HepG2 (cell line): ENCODE measurements around the gene TNXB. TPM values are rescaled to one million over a fixed set of nuclear protein-coding genes. Genes with fewer than 3 reads are reported as not detected.

ENCODE experiments used
- DBP ChIP-seq: sonication (generic); formaldehyde crosslinking; IDR thresholded peaks from 2 replicates; pipeline ENCODE4 v1.4.0; 2020; ENCODE audit warnings: missing genetic modification reagents; ENCODE audit errors: not compliant biosample characterization
- GRHL1 ChIP-seq: sonication (generic); formaldehyde crosslinking; conservative IDR thresholded peaks from 2 replicates; pipeline ENCODE4 v1.8.0; 2022; ENCODE audit warnings: missing genetic modification reagents
- GTF2F1 ChIP-seq: fragments of 150-350 bp; IDR thresholded peaks from 2 replicates; pipeline ENCODE4 v1.6.1; 2014; ENCODE audit warnings: low read length
- IRX3 ChIP-seq: sonication (generic); formaldehyde crosslinking; IDR thresholded peaks from 2 replicates; pipeline ENCODE4 v1.8.1; 2023; ENCODE audit warnings: mild to moderate bottlenecking, low read depth, missing genetic modification reagents, borderline replicate concordance
- KMT2A ChIP-seq: sonication (generic); formaldehyde crosslinking; IDR thresholded peaks from 2 replicates; pipeline ENCODE4 v1.4.0; 2020; ENCODE audit warnings: missing genetic modification reagents
- NR2F1 ChIP-seq, 2 experiments: fragments of 450-650 bp in 1 of 2; formaldehyde crosslinking in 1 of 2; IDR thresholded peaks; 2 replicates each; pipeline versions ENCODE4 v1.5.0 to v1.6.1; 2016 to 2020; ENCODE audit warnings: mild to moderate bottlenecking in 1 of 2, missing compliant biosample characterization in 1 of 2, missing genetic modification reagents in 1 of 2, moderate library complexity in 1 of 2
- PHF5A ChIP-seq: IDR thresholded peaks from one replicate; pipeline ENCODE4 v1.6.1; 2018; ENCODE audit warnings: low read depth, missing genetic modification reagents; ENCODE audit not compliant: unreplicated experiment
- PTBP1 ChIP-seq: fragments of 200-400 bp; formaldehyde crosslinking; IDR thresholded peaks from 2 replicates; pipeline ENCODE4 v1.6.1; 2018; ENCODE audit warnings: low read length, low read depth; ENCODE audit not compliant: poor library complexity, severe bottlenecking
- SETDB1 ChIP-seq: sonication (generic); formaldehyde crosslinking; IDR thresholded peaks from 2 replicates; pipeline ENCODE4 v1.5.1; 2020; ENCODE audit warnings: missing genetic modification reagents, mild to moderate bottlenecking, borderline replicate concordance
- SIN3A ChIP-seq: IDR thresholded peaks from 2 replicates; pipeline ENCODE4 v1.6.1; 2011; ENCODE audit warnings: low read depth, mild to moderate bottlenecking, control low read depth, low read length, borderline replicate concordance
- ZBTB26 ChIP-seq: IDR thresholded peaks from 2 replicates; pipeline ENCODE4 v1.6.1; 2016; ENCODE audit warnings: missing compliant biosample characterization, missing genetic modification reagents, borderline replicate concordance
- ZBTB3 ChIP-seq: sonication (generic); formaldehyde crosslinking; IDR thresholded peaks from 2 replicates; pipeline ENCODE4 v1.4.0; 2020; ENCODE audit warnings: low read depth, mild to moderate bottlenecking, moderate library complexity, missing genetic modification reagents, borderline replicate concordance
- ZBTB33 ChIP-seq: sonication (generic); formaldehyde crosslinking; IDR thresholded peaks from 2 replicates; pipeline ENCODE4 v1.4.0; 2020; ENCODE audit warnings: missing genetic modification reagents
- ZC3H4 ChIP-seq: sonication (generic); formaldehyde crosslinking; IDR thresholded peaks from 2 replicates; pipeline ENCODE4 v1.4.0; 2020; ENCODE audit warnings: missing genetic modification reagents, borderline replicate concordance
- ZMYM2 ChIP-seq: sonication (generic); formaldehyde crosslinking; IDR thresholded peaks from 2 replicates; pipeline ENCODE4 v1.8.0; 2022; ENCODE audit warnings: mild to moderate bottlenecking, missing genetic modification reagents
- ZNF235 ChIP-seq: sonication (generic); formaldehyde crosslinking; IDR thresholded peaks from 2 replicates; pipeline ENCODE4 v1.8.1; 2023; ENCODE audit warnings: mild to moderate bottlenecking, missing genetic modification reagents, borderline replicate concordance
- ZNF263 ChIP-seq: sonication (generic); formaldehyde crosslinking; IDR thresholded peaks from 2 replicates; pipeline ENCODE4 v1.4.0; 2020; ENCODE audit warnings: missing genetic modification reagents
- ZNF432 ChIP-seq: sonication (generic); formaldehyde crosslinking; IDR thresholded peaks from 2 replicates; pipeline ENCODE4 v1.5.0; 2020; ENCODE audit warnings: missing genetic modification reagents, mild to moderate bottlenecking, borderline replicate concordance
- polyA plus RNA-seq, 8 experiments: library from polyadenylated mRNA; depleted of rRNA in 3 of 8; stranded (reverse) in 7 of 8; unstranded in 1 of 8; fragments of >200 nt; fragmentation: Illumina TruSeq in 4 of 8; extraction: Trizol in 4 of 8; gene quantifications; 2 replicates each; pipeline versions ENCODE4 v1.2.1 to v1.2.3, GENCODE V29; 2011 to 2016; ENCODE audit warnings: low read depth in 4 of 8, missing spikeins in 1 of 8, mixed read lengths in 1 of 8; ENCODE audit not compliant: insufficient read depth in 1 of 8
- total RNA-seq, 5 experiments: library from RNA; depleted of rRNA; stranded (reverse); fragments of >200 nt; fragmentation: Illumina TruSeq; extraction: Trizol; gene quantifications; 2 replicates each; pipeline ENCODE4 v1.2.3, GENCODE V29; 2016; ENCODE audit warnings: low read depth in 1 of 5

TNXB gene
- total and polyA plus RNA-seq, 2 of the 13 experiments (the other 11 are each of a cell fraction or from before 2014, with no cell fraction given): 1.6 to 2.7 TPM

GRCh38 chr6:32153564-32154513 lies 44.7 kb upstream of the TNXB start, which contains the start of gene PPT2 (continued):
- TF ChIP-seq ZNF235 (CRISPR knock-in tag): 0 out of 2 replicates have a peak, but pooled peaks have one; percentile 20
- TF ChIP-seq SETDB1 (CRISPR knock-in tag): no peak
- TF ChIP-seq ZBTB33 (CRISPR knock-in tag): 0 out of 2 replicates have a peak, but pooled peaks have one; percentile 28
- no peak for TF ChIP-seq GTF2F1
- TF ChIP-seq SIN3A: peak; percentile 97; the same call in 1 of the 2 replicates
- 0 out of 2 replicates have a peak, but pooled peaks have one; percentile 35 for TF ChIP-seq ZBTB3
- peak; percentile 71; the same call in 1 of the 2 replicates for TF ChIP-seq ZBTB26 (CRISPR knock-in tag)
- no peak; the same call in 1 of the 2 replicates for TF ChIP-seq ZC3H4 (CRISPR knock-in tag)
- TF ChIP-seq ZNF432 (CRISPR knock-in tag): no peak
- TF ChIP-seq IRX3: no peak; the same call in 1 of the 2 replicates
- TF ChIP-seq DBP (CRISPR knock-in tag): no peak
- TF ChIP-seq GRHL1 (CRISPR knock-in tag): no peak
- TF ChIP-seq ZMYM2 (CRISPR knock-in tag): no peak
- no peak; a peak in 1 of 4 replicates for TF ChIP-seq NR2F1 (CRISPR knock-in tag; IDR thresholded peaks at IDR 0.05)
- no peak; the same call in 1 of the 2 replicates for TF ChIP-seq KMT2A
- no peak for TF ChIP-seq PTBP1
- no peak for TF ChIP-seq ZNF263 (CRISPR knock-in tag)
- TF ChIP-seq PHF5A (CRISPR knock-in tag): no peak
